ENCODE data around the gene CARS1.

The CARS1 gene

DNA sequence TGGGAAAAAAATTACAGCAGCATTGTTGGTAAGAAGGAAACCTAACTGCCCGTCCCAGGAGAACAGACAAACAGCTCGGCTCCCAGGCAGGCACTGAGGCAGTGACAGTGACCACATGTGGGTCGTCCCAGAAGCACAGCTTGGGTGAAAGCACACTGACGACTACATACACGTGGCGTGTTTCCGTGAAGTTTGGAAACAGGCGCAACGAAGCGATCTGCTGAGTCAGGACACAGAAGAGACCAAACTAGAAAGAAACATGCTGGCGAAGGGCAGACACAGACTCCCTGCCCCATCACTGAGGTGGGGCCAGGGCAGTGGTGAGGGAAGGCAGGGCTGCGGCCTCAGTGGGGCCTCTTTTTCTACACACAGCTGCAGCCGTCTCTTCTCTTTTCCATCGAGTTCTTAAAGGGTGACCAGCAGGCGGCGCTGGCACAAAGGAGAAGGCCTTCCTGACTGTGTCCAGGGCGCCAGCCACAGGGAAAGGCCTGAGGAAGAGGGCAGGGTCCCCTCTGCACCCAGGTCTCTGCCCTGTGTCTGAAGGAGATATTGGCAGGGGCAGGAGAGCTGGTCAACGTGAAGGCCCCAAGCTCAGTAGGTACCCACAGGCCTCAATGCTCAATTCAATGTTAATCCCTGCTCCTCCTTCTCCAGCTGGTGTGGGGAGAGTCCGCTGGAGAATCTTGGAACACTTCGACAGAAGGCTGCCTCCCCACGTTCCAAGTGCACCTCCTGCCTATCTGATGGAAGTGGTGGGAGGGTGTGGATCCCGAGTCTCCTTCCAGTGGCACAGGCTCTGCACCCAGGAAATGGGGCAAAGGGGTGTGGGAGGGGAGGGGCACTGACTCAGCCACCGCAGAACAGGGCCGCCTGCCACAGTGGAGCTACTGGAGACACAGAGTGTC is 19.9 kb downstream of the CARS1 start:
- DNase-seq: no peak

DNA sequence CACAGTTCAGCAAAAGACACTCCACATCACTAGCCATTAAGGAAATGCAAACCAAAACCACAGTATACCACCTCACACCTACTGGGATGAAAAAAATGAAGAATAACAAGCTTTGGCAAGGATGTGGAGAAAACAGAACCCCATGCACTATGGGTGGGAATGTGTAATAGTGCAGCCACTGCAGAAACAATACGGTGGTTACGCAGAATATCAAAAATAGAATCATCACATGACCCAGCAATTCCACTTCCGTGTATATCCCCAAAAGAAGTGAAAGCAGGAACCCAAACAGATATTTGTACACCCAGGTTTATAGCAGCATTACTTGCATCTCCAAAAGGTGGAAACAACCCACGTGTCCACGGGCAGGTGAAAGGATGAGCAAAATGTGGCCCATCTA is 20.8 kb downstream of the CARS1 start:
- no peak for DNase-seq

DNA sequence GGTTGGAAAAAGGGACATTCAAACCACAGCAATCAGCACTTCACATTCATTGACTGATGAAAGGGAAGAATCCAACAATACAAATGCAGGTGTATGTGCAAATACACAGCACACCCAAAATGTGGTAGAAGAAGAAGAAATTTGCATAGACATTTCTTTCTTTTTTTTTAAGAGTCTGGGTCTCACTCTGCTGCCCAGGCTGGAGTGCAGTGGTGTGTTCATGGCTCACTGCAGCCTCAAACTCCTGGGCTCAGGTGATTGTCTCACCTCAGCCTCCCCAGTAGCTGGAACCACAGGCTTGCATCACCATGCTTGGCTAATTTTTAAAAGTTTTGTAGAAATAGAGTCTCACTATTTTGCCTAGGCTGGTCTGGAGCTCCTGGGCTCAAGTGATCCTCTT is 21.9 kb downstream of the CARS1 start:
- no peak for DNase-seq

DNA sequence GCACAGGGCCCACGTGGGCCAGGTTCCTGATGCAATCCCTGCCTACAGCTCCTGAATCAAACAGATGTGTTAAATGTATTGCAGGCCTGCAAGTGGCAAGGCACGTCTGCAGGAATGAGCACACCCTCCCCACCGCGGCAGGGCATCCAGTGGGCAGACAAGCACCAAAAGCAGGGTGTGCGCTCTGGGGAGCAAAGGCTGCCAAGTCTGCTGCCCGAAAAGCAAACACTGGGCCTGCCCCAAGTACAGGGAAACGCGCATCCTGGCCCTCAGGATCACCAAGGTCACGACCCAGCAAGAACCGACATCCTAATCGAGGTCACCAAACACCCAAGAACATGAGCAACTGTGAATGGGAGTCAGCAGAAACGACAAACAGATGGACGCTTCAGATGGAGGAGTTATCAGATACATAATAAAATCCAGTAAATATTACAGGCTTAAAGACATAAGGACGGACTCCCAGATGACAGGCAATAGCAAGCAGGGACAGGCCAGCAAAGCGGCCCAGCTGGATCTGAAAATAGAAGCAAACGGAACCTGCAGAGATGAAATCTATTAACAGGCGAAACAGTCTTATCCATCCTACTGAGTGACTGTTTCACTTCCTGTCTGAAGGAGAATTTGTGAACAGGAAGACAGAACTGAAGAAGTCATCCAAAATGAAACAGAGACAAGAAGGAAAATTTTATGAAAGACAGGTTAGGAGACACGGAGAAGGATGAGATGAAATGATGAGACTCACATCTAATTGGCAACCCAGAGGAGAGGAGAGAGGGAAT is 26.7 kb downstream of the CARS1 start:
- DNase-seq: no peak

DNA sequence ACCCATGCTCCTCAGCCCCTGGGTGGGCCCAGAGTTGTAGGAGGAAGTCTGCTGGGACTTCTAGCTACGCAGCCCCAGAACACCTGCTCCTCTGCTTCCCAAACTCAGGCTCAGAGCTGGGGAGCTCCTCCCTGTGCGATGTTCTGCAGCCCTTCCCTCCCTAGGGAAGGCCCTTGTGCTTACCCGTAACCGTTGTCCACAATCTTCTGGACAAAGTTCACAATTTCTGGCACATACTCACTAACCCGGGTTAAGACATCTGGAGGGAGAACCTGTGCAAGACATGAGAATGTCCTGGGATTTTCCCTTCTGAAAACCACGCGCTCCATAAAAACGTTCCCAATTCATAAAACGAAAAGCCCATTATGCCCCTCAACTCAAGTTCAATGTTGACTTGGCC is 28.4 kb downstream of the CARS1 start:
- DNase-seq: no peak

DNA sequence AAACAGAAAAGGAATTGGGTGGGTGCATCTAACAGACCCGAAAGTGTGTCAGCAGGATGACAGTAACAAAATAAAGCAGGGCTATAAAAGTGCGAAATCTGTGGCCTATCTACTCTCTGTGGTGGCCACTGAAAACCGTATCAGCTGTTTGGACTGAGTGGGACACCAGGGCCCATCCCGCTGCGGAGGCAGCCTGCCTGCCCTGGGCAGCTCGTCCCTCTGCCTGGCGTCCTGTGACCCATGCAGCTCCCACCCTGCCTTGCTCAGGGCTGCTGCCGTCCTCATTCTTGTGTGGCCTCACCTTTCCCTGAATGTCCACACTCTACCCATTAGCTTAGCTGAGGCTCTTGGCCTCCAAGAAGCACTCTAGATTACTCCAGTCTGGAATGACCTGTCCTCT is 30.4 kb downstream of the CARS1 start:
- no peak for DNase-seq

DNA sequence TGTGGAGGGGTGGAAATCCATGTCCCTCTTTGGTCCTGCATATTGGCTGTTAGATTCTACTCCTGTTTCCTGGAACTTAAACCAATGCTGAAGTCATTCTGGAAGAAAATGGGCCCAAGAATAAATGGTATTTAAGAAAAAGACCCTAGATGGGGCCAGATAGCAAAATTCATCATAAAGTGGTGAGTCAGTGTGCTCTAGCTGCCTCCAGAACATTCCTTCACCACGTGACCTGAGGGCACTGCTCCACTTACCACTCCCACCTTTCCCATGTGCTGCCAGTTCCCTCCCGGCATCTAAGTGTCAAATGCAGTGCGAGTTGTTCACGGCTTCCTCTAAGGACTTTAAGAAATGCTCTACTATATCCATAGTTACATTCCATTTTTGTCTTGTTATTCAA is 34.2 kb downstream of the CARS1 start:
- no peak for DNase-seq

DNA sequence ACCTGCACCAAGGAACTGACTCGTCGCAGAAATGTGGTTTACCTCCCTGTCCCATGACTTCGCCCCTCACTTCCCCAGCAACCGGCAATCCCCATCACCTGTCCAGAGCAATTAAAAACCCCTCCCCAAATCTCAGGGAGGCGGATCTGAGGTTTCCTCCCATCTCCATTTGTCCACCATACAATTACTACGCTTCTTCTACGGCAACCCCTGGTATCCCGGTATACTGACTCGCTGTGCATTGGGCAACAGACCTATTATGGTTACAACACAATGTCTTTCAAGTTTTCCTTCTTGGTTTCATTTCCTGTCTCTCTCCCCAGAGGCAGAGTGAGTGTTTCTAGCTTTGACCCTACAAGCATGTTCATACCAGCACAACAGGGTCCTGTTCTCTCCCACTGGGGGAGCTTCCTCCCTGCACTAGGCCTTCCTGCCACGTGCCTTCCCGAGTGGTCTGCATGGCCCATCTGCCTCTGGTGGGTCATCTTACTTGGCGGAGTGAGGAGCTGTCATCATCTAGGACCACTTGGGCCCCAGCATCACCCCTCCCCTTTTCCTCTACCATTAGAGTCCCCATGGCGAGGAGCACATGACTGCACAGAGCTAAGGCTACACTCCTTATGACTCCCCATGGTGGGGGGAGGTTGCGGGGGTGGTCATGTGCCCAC is 34.8 kb downstream of the CARS1 start:
- DNase-seq: no peak

DNA sequence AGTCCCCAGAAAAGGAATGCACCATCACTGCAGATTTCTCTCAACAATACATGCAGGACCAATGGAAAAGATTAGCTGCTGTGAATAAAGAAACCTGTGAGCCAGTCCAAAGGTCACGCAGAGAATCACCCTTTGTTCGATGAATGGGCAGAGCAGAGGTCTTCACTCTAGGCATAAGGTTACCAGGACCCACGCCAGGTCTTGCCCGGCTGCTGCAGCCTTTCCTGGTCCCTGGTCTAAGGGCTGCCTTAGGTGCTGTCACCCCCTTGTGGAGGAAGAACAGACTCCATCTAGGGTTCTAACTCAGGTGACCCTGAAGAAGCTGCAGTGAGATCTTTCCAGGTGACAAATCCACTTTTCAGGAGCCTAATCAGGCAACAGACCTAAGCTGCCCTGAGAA is 36.1 kb downstream of the CARS1 start:
- DNase-seq: no peak

DNA sequence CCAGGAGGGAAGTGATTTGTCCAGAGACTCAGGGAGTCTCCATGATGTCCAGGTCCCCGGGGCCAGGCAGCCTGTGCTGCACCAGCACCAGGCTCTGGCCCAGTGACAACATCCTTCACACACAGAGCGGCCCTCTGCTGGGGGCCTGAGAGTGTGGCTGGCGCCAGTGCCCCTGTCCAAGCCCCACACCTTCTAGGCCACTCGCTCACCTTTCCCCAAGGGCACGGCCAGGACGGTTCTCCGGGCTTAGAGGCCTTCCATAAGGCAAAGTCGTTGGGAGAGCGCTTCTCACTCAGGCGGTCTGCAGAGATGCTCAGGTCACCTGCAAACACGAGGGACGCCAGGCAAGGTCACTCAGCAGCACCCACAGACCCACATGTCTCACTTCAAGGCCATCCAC is 37.2 kb downstream of the CARS1 start:
- no peak for DNase-seq

DNA sequence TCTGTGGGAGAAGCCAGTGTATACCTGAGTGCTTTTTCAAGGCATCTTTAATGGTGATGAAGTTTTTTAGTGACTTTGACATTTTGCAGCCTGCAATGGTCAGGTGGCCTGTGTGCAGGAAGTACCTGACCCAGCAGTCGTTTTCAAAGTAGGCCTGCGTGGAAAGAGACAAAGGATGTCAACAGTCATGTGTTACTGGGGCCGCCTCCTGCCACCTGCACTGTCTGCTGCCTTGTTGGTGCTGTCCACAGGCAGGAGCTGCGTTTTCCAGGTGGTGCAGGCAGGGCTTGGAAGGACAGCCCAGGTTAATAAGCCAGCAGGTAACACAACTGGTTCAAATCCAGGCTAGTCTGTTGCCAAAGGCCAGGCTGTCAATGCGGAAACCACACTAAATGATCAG is 38.6 kb downstream of the CARS1 start:
- no peak for DNase-seq

DNA sequence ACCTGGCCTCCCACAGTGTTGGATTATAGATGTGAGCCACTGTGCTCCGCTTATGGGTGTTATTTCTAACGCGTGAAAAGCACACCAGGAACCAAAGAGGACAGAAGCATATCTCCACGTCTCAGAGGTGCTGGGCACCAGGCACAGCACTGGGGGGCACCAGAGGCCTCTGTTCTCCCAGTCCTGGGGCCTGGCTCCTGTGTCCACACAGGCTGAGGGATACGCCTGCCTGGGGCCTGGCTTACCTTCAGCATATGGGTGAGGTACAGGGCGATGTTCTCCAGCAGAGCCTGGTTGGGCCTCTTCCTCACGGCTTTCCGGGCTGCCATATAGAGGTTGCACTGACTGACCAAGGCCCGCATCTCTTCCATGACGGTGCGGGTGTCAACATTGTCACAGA is 40.4 kb downstream of the CARS1 start:
- no peak for DNase-seq

DNA sequence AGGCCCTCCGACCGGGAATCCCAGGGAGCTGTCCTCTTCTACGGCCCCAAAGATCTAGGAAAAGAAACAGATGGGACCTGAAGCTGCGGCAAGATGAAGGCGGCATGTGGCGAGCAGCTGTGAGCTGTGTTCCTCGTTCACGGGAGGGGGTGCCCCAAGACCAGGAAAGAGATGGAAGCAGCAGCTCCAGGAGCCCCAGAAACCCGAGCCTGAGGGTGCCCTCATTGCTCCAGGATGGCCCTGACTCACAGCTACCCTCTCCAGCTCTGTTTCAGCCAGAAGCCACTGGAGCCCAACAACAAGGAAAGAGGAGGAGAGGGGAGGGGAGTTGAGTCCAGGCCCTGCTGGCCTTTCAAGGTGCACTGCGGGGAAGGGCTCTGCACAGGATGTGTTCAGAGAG is 41.4 kb downstream of the CARS1 start:
- no peak for DNase-seq

DNA sequence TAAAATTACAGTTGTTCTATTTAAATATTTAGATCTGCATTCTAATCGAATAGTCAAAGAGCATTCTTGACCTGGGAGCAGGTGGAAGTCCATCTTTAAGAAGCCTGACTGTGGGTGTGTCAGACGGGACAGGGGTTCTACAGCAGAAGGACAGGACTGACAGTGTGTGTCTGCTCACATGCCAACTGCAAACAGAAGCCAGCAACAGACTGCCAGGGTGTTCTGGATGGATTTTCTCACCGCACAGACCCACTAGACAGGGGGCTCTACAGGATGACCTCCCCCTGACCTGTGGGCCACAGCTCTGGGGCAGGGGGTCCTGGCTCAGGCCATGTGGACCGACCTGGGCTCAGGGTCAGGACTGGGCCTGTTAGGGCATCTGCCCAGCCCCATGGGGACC is 42.3 kb downstream of the CARS1 start:
- no peak for DNase-seq

DNA sequence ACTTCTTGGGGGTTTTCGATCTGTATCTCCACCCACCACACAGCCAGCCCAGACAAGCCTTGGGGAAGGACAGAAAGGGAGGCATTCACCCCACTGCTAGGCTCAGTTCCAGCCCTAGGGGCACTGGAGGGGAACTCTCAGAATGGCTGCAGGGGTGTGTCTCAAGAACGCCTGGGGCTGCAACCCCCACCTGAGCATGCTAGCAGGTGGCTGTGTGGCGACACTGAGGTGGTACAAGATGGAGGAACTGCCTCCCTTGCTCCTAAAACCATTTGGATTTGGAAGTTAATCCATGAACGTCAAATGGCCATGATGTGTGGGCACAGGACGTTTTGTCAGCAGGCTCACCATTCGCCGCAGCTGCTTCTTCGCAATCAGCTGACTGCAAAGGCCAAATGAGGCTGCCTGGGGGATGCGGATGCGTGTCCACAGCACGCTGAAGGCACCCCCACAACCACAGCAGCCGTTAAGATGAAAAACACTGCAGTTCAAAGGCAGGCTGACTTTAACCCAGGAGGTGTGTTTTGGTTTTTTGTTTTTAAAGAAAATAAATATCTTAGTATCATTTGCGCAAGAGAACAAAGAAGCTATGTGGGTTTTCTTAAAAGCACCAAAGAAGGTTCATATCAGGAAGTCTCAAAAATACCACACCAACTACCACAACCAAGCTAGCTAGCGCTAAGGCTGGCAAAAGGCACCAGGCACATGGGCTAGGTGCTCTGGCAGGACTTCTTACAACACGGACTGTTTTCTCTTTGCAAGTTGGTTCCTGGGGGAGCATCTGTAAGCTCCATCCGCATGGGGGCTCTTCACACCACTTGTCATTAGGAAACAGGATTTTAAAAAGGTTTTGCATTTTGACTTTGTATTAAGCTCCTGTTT is 42.9 kb downstream of the CARS1 start:
- DNase-seq: no peak

DNA sequence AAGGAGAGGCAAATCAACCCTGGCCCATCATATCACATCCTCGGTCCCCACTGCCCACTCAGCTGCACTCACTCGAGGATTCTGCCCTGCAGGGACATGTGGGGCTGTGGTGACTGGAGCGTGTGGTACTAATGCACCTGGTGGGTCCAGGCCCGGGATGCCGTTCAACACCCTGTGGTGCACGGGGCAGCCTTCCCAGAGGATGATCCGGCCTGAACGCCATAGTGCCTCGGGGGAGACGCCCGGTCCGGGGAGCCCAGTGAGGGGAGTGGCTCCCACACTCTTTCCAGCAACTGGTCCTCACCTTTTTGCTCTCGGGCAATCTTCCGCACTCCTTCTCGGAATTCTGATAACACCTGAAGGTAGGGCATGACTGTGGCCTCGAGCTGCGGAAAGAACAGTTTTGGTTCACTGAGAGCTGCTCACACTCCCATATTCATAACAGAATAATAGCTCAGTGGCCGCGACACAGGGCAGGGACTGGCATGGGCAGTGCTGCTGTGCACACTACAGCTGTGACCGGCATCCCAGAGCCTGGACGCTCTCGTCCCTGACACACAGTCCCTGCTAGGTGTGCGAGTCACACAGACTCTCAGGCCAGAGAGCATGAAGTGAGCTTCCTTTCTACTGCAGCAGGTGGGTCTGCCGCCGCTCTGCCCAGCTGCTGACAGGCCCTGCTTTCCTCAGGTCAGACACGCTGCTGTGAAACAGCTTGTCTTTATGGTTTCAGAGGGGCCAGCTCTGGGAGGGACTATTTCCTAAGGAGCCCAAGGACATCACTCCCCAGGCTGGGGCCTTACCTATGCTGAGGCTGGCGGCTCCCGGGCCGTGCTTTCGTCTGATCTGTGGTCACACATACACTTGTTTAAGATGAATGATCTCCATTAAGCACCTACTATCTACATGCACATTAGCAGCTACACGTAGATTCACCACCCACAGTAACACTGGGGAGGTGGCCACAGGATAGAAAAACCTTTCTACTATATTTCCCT is 45.0 kb downstream of the CARS1 start:
- DNase-seq: no peak

DNA sequence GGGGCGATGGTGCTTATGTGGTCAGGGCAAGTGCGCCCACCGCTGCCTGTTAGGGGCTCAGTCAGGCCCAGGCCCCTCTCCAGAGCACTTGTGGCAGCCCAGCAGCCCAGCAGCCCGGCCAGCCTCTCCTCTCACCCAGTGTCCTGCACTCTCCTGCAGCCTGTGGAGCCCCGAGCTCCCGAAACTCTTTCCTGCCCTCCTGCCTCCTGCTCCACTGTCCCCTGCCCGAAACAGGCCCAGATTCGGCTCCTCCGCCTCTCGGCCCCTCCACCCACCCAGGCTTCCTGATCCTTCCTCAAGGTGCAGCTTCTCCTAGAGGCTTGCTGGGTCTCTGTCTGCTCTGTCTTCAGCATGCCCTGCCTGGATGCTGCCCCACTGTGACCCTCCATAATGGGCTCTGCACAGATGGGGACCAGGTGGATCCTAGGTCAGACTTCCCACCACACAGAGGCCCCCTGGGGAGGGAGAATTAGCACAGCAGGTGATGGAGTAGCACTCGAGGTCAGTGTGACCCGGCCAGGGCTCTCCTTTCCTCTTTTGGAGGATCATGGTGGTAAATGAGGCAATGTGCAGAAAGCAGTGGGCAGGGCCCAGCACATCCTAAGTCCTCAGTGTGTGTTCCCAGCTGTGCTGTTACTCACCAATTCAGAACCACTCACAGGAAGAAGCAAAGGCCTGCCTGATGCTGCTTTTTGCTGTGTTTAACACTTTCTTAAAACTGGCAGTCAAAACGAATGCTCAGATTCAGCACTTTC is 46.5 kb downstream of the CARS1 start:
- DNase-seq: no peak

DNA sequence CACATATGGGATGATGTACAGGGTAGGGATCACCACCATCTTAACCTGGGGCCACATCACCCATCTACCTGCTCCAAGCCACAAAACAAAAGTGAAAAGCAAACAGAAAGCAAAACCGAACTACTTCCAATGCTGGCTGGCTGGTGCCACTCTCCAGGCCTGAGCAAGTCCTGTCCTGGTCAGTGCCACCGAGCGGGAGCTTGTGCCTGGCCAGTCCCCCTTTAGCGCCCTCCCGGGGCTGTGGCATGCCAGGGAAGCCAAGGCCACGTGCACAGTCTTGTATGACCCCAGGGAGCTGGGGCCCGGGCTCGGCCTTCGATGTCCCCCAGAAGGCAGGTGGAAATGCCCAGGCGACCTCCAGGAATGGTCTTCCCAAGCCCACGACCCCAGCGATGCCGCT is 47.2 kb downstream of the CARS1 start:
- DNase-seq: no peak

DNA sequence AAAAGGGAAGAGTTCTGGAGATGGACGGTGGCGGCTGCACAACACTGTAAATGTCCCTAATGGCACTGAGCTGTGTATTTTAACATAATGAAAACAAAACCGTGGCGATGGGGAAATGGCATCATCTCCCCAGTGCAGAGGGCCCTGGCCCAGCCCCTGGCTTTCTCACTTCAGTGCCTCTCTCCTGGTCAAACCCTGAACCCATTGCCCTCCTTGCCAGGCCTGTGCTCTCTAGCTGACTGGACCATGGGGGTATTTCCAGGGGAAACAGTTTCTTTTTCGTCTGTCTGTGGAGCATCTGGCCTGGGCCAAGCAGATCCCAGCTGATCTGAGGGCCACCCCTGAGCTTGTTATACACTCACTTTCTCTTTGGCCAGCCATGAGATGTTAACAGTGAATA is 47.7 kb downstream of the CARS1 start:
- no peak for DNase-seq

DNA sequence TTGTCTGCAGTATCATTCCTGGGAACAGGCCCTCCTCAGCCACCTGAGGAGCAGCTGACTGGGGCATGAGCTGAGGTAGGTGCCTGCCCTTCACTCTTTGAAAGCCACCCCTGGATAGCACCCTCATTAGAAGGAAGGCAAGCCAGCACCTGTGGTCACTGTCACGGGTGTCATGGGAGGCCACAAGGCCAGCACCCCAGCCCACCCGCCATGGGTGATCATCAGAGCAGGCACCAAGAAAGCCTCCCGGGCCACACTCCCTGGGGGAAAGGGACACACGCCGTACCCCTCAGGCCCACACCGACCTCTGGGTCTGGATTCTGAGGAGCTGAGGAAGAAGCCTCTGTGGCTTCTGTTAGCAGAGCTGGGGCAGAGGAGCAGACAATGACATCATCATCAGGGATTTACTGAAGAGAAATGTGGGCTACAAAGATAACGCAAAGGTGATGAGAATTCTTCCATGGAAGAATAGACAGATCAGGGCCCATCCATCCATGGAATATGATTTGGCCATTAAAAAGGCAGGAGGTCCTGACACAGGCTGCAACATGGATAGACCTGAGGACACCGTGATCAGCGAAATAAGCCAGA is 48.4 kb downstream of the CARS1 start:
- no peak for DNase-seq
